ENCODE data around the gene ZFP90.

The ZFP90 gene

DNA sequence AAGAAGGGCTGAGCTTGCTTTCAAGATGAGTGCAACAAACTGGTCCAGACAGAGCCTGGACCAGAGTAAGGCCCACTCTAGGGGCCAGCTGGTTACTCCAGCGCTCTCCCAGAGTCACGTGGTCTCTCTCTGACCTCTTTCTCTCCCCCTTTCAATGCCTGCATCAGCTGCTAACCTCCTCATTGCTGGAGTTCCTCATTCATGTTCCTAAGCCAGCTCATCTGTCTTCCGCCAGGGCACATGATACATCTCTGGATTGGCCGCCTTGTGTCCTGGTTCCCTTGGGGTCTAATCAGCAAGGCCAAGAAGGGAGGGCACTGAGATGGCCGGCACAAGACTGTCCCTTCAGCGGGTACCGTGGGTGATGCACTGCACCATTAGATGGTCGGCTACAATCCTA, 26.9 kb upstream of the ZFP90 start:
- intact Hi-C loops (cut with DNase I) = loop anchor here (5.0 kb wide), 1 partner anchor 65 kb away; the partner anchor contains the start of gene SMPD3
- peak in 1 of 42 donors; percentile 48 for DNase-seq

DNA sequence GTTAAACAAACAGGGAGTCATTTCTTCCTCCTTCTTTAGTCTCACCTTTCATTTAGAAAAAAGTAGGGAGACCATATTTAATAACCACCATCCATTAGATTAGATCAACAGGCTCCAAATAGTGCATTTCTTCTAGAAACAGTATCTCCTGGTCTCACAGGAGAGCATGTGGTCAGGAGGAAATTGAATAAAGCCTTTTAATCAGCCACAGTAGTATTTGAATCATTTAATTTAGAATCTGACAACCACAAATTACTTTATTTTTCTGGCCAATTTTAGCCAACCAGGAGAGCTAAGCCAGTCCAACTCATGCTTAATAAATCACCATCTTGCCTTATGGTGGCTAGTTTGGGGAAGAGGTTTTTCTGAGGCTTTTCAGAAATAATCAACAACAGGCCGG, 26.3 kb upstream of the ZFP90 start:
- DNase-seq = no peak
- intact Hi-C loops (cut with DNase I) = loop anchor here (5.0 kb wide), 1 partner anchor 65 kb away; the partner anchor contains the start of gene SMPD3

DNA sequence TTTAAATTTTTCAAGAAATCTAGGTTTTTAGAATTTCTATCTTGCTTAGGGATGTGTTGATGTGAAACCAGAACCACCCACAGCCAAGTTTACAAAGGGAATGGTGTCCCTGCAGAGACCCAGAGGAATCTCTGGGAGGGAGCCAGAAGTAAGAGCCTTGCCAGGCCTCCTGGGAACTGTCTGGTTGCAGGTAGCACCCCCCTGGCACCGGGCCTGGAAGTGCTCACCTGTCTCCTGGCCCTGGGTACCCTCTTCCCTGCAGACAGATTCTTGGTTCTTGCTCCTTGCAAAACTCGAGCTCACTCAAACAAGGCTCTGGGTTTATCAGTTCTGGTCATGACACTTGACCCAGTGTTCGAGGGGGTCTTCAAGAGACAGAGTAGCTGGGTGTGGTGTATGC, 24.6 kb upstream of the ZFP90 start:
- intact Hi-C loops (cut with DNase I) = loop anchor here (5.0 kb wide), 1 partner anchor 67 kb away; the partner anchor contains the start of gene SMPD3
- DNase-seq = no peak

DNA sequence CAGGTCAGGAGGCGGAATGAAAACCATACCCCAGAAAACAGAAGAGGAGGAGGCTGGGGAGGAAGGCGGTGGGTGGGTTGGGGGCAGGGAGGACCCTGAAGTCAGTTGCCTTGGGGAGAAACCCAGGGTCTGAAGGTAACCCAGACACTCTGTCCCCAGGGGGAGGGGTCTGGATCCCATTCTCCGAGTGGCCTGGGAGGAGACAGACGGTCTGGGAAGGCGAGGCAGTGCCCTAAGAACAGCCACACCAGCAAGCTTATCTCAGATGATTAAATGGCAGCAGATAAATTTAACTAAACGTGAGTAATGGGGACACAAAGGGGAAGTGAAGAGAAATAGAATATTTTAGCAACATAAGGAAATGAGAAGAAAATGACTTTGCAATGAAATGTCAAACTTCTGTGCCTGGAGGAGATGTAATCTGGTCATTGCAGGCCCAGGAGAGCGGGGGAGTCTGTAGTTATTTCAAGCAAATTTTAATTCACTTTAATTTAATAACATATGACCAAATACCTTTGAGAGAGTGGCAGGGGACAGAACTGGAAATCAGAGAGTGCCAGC, 21.4 kb upstream of the ZFP90 start:
- intact Hi-C loops (cut with DNase I) = no loop called here
- DNase-seq = no peak

DNA sequence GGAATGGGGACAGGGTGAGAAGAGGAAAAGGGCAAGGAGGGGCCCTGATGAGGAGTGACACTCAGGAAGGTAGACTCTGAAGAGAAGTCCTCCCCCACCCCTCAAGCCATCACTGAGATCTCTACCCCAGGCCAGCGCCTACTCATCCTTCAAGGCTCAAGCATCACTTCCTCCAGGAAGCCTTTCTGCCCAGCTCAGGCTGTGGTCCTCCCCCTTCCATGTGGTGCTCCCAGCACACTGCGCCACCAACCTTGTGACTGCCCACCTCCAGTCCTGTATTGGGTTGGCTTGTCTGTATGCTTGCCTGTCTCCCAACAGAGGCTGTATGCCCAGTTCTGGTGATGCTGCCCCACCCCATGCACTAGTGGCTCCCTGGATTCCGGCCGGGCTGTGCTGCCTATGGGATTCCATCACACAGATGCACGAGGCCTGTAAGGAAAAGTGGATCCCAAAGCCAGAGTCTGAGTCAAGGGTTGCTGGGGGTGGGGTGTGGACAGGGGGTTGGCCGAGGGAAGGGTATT, 19.8 kb upstream of the ZFP90 start:
- DNase-seq = no peak

DNA sequence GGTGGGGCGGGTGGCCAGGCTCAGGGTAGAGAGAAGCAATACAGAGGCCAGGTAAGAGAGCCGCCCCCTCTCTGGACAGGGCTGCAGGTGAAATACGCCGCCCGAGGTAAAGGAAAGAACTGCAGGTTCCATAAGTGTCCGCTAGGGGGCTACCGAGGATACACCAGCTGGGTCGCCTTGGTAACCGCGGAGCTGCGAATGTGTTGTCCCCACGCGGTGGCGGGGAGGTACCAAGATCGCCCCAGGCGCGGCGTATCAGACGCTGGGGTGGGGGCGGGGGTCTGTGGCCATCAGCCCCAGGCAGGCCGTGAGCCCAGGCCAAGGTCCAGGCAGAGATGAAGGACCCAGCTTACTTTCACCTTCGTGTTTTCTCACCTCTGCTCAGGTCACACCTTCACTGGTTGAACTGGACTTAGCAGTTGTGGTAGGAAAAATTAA, 18.4 kb upstream of the ZFP90 start:
- intact Hi-C loops (cut with DNase I) = loop anchor here (10.0 kb wide), 1 partner anchor 614 kb away; the partner anchor contains the start of genes CHTF8 and UTP4
- peak; percentile 69 to 94 (median 86) for DNase-seq

More for the DNA sequence above, 19.8 kb upstream of the ZFP90 start:
- intact Hi-C loops (cut with DNase I) = no loop called here

DNA sequence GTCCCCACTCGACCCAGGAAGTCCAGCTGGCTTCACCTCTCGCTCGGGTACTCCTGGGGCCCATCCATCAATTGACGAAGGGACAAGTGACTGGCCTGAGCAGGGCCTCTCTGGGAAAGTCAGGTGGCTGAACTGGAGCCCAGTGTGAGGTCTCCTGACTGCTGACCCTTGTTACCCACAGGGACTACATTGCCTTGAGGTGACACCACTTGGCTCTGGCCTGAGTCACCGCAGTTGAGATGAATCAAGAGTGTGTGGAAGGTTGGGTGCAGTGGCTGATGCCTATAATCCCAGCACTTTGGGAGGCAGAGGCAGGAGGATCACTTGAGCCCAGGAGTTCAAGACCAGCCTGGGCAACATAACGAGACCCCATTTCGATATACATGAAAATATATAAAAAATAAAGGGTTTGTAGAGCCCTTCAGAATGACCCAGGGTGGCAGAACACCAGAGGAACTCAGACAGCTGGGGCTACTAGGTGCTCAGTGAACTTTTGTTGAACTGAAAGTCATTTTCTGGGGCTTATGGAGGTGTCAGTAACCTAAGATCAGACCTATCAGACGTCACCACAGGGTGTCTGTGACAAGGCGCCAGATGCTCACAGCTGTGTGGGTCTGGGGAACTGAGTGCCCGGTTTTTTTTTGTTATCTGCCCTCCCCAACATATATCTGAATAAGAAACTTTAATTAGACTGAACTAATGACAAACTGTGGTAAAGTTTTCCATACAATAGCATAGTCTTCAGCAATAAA, 14.8 kb upstream of the ZFP90 start:
- no peak for DNase-seq
- intact Hi-C loops (cut with DNase I) = loop anchor here (10.0 kb wide), 1 partner anchor 611 kb away; the partner anchor contains the start of genes CHTF8 and UTP4

DNA sequence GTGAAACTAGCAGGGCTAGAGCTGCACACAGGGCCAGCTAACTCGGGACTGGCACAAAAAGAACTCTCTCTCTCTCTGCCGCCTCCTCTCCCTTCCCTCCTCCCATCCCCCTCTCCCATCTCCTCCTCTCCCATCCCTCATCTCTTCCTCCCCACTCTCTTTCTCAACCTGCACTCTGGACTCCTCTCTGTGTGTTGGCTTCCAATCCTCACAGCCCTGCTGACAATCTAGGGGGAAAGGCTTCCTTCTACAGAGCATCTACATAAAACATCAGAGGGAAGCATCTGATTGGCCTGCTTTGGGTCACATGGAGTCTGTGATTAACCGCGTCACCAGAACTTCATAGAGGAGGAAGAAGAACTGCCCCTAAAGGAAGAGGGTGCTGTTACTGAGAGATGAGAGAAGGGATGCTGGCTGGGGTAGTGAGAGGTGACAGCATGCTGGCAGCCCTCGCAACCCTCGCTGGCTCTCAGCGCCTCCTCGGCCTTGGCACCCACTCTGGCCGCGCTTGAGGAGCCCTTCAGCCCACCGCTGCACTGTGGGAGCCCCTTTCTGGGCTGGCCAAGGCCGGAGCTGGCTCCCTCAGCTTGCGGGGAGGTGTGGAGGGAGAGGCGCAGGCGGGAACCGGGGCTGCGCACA, 12.8 kb upstream of the ZFP90 start:
- intact Hi-C loops (cut with DNase I) = loop anchor here (10.0 kb wide), 1 partner anchor 609 kb away; the partner anchor contains the start of genes CHTF8 and UTP4
- no peak for DNase-seq

DNA sequence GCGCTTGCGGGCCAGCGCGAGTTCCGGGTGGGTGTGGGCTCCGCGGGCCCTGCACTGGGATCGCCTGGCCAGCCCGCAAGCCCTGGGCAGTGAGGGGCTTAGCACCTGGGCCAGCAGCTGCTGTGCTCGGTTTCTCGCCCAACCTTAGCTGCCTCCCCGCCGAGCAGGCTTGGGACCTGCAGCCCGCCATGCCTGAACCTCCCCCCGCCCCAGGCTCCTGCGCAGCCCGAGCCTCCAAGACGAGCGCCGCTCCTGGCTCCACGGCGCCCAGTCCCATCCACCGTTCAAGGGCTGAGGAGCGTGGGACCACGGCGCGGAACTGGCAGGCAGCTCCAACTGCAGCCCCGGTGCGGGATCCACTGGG, 12.3 kb upstream of the ZFP90 start:
- DNase-seq = no peak
- intact Hi-C loops (cut with DNase I) = loop anchor here (10.0 kb wide), 1 partner anchor 608 kb away; the partner anchor contains the start of genes CHTF8 and UTP4

DNA sequence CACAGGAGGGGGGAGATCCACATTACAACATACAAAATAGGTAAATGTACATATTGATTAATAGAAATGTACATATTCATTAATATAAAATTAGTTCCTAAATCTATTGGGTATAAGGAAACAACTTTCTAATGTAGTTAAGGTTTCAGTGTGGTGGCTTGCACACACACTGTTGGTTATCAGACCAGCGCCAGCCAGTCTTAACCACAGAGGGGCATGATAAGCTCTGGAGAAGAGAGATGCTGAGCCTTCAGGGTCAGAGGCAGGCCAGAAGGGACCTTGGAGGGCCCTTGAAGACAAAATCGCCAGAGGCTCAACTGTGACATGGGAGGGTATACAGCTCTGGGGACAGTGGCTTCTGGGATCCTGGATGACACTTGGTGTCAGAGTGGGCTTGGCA, 10.9 kb upstream of the ZFP90 start:
- intact Hi-C loops (cut with DNase I) = loop anchor here (10.0 kb wide), 1 partner anchor 607 kb away; the partner anchor contains the start of genes CHTF8 and UTP4
- DNase-seq = no peak

DNA sequence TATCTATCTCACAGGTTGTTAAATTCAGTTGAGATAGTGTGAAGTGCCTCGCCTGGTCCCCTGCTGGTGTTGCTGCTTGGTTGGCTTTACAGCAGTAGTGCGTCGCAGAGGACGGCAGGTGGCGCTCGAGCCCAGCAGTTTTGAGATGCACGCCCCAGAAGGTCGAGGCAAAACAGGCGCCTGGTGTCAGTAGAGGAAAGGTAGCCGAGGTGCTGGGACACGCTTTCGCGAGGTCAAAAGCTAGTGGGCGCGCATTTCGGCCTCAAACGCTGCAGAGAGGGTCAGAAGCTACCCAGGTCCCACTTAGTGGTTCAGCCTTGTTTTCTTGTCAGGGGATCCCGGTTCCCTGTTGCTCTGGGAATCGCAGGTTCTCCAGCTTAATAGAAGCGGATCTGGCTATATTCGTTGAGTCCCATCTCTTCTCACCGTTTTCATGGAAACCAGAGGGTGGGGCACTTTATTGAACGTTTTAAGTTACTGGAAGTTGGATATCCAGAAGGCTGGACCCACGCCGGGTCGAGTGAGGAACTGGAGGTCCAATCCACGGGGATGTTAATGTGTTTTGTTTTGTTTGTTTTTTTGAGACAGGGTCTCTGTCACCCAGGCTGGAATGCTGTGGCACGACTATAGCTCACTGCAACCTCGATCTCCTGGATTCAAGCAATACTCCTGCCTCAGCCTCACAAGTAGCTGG, 10.3 kb upstream of the ZFP90 start:
- peak; percentile 84 to 96 (median 91) for DNase-seq
- intact Hi-C loops (cut with DNase I) = loop anchor here (10.0 kb wide), 1 partner anchor 606 kb away; the partner anchor contains the start of genes CHTF8 and UTP4

DNA sequence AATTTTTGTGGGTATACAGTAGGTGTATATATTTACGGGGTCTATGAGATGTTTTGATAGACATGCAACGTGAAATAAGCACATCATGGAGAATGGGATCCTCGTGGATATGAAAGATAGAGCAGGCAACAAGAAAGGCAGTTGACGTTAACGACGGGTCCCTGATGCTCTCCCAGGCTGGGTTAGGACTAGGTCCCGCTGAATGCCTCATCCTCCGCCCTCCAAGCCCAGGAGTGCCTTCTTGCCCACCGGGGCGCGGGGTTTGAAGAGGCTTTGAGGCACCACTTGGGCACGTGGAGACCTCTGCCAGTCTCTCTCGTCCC, 9.5 kb upstream of the ZFP90 start:
- no peak for DNase-seq
- intact Hi-C loops (cut with DNase I) = loop anchor here (10.0 kb wide), 1 partner anchor 605 kb away; the partner anchor contains the start of genes CHTF8 and UTP4

DNA sequence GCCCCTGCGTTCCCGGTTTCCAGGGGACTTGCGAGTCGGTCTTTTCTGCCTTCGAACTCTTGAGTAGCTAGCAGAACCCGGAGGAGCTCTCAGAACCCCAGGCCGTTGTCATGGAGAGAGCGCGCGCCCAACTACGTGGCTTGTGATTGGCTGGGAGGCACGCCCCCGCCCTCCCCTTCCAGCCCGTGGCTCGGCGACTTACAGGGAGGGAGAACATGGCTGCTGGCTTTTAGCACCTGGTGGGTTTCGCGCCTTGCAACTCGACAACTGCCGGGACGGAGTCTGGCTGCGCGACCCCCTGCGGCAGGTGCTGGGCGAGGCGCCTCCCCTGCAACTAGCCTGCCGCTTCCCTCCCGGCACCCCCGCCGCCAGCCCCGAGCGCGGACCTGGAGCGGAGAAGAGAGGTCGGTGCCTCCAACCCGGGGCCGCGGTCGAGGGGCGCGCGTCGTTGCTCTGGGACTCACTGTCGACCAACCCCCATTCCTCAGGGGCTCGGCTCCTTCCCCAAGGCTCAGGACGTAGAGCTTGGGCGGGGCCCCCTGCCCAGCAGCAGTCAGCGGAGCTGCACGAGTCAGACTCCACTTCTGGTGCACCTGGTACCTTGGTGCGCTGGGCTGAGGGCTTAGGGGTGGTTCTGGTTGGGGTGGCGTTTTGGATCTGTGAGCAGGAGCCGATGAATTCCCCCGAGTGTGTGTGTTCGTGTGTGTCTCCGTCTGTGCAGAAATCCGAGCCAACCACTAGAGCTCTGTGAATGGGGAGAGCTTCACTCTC, 9.0 kb upstream of the ZFP90 start:
- intact Hi-C loops (cut with DNase I) = loop anchor here (10.0 kb wide), 2 partner anchors 315 to 605 kb away; partner anchors contain the start of genes CHTF8, TANGO6 and UTP4
- DNase-seq = peak; percentile 84 to 97 (median 93)

DNA sequence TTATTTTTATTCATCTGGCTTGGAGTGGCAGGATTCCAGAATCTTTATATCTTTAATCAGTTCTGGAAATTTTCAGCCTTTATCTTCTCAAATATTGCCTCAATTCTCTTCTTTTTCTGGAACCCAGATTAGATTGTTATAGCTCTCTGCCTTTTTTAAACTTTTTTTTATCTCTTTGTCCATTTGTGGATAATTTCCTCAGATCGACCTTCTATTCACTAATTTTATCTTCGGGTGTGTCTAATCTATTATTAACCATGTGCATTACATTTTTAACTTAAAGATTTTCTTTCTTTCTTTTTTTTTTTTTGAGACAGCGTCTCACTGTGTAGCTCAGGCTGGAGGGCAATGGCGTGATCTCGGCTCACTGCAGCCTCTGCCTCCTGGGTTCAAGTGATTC, 5.2 kb upstream of the ZFP90 start:
- intact Hi-C loops (cut with DNase I) = loop anchor here (10.0 kb wide), 1 partner anchor 311 kb away; the partner anchor contains the start of gene TANGO6
- no peak for DNase-seq

DNA sequence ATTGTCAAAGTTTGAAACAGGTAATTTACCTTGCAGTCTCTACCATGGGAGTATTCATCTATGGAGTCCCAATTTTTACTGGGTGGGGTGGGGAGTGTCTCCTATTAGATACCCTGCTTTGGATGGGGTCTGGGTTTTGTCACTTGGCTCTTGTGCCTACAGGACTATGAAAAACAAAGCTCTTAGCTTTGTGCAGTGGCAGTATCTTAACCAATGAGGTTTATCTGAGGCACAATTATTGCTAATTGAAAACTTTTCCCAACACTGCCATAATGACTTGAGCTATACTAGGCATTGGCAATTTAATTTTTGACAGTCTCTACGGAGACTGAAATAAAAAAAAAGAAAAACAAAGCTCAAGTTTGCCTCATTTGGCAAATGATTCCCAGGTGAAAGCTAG, 3.8 kb upstream of the ZFP90 start:
- no peak for DNase-seq
- intact Hi-C loops (cut with DNase I) = loop anchor here (10.0 kb wide), 1 partner anchor 309 kb away; the partner anchor contains the start of gene TANGO6

DNA sequence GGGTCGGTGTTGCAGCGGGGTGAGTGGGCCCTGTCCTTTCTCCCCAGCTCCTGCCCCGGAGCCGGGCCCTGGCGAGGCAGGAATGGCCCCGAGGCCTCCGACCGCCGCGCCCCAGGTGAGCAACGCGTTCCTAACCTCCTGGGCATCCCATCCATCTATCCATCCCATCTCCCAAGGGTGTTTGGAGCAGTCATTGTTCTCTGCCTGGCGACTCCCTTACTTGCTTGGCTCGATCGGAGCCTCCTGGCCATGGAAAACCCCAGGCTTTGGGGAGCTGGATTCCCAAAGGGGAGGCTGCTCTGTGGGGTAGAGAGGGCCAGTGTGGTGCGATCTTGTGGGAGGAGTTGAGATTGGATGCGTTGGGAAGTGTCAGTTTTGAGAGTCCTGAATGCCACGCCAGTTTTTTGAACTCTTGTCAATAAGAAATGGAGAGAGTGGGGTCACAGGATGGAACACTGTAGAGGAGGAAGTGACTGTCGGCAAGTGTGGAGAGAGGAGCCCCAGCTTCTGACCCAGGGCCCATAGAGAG, 684 bp downstream of the ZFP90 start:
- intact Hi-C loops (cut with DNase I) = loop anchor here (10.0 kb wide), 1 partner anchor 305 kb away; the partner anchor contains the start of gene TANGO6
- DNase-seq = peak in 19 of 42 donors; percentile 5 to 45 (median 17)

DNA sequence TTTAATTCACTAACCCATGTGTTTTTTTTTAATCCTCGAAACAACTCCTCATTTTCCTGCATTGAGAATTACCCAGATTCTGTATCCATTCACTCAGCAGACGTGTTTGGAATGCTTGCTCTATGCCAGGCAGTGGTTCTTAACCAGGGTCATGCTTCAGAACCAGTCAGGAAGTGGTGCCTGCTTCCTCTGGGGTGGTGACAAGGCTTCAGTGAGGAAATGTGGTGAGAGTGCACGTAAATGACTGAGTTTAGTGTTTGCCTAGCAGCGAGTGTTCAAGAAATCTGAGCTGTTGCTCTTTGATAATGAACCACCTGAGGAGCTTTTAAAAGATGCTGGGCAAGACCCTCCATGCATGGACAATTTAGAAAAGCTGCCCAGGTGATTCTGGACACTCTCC, 9.9 kb downstream of the ZFP90 start:
- intact Hi-C loops (cut with DNase I) = no loop called here
- DNase-seq = no peak

DNA sequence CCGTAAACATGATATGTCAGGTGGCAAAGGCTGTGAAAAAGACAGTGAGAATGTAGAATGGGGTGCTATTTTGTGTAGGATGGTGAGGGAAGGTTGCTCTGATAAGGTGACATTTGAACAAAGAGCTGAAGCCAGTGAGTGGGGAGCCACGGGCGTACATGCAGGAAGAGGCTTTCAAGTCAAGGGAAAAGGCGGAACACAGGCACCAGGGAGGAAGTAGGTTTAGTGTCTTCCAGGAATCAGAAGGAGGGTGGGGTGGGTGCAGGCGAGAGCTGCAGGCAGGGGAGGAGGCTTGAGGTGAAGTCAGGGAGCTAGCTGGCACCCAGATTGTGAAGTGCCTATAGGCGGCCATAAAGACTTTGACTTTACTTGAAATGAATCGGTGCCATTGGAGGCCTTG, 14.1 kb downstream of the ZFP90 start:
- intact Hi-C loops (cut with DNase I) = no loop called here
- DNase-seq = peak in 31 of 42 donors; percentile 5 to 82 (median 45)

All from head of caudate nucleus (tissue), 42 donors.